HG02852 (cell line): ENCODE measurements around the gene CTDSPL.

Source experiments
- ATAC-seq: cut with Tn5 transposase; IDR thresholded peaks from one replicate; pipeline ENCODE4 v1.9.1; 2021; ENCODE audit warnings: mild to moderate bottlenecking, moderate library complexity; ENCODE audit not compliant: unreplicated experiment

CTDSPL gene

DNA sequence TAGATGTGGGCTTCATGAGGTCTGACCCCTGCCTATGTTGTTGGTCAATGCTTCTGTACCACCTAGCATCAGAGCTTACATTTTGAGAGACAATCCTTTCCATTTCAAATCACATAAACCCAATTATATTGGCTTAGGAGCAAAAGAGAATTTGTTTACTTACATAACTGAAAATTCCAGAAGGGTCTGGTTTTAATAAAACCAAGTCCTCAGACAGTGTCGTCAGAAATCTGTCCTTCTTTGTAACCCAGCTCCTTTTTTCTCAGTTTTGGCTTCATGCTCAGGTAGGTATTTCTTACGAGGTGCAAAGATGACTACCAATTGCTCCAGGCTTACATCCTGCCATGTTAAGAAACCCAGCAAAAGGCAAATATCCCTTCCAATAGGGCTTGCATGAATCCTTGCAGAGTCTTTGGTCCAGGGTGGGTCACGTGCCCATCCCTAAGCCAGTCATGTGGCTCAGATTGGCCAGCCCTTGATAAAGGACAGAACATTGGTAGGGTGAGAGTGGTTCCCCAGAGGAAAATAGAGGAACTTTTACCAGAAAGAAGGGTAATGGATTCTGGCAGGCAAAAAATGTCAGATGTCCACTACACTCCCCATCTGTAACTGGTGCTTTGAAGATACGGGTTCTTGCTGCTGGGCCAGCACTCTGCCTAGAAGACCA is 78.7 kb downstream of the CTDSPL start:
- ATAC-seq = no peak

DNA sequence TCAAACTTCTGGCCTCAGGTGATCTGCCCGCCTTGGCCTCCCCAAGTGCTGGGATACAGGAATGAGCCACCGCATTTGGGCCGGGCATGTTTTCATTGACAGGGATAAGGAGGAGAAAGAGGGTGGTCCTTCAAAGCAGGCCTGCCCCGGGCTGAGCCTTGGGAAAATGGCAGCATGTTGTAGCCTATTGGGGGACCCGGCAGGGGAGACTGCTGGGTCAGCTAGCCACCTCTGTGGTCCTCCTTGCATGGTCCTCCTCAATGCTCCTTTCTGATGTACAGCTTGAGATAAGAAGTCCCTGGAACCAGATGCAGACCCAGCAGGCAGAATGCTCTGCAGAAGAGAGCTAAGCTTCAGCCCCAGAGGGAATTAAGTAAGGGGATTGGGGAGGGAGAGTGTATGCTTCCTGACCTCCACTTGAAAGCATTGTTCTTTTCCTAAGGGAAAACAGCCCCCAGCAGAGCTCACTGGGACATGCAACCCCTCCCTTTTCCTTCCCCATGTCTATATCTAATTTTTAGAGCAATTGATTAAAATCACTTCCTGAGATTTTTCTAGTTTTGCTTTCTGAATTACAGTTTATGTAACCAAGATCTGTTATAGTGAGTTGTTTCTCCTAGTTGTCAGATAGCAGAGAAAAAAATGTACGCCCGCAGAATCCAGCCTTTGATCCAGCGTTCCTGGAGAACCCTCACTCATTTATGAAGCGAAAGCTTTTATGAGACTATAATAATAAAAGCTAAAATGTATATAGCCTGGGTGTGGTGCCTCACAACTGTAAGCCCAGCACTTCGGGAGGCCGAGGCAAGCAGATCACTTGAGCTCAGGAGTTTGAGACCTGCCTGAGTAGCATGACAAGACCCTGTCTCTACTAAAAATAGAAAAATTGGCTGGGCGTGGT is 80.2 kb downstream of the CTDSPL start:
- ATAC-seq = no peak

DNA sequence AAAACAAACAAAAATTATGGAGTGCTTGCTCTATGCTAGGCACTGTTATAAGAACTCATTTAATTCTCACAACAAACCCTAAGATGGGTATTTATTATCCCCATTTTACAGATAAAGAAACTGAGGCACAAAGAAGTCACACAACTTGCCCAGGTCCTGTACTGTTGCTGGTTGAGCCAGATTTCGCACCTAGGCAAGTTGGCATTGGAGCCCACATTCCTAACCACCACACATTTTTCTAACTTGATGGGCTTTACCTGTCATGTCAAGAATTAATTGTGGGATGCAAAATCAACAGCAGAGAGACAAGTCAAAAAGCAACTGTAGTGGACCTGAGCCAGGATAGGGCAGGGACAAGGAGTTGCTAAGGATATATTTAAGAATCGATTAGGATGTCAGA is 81.0 kb downstream of the CTDSPL start:
- ATAC-seq = no peak

DNA sequence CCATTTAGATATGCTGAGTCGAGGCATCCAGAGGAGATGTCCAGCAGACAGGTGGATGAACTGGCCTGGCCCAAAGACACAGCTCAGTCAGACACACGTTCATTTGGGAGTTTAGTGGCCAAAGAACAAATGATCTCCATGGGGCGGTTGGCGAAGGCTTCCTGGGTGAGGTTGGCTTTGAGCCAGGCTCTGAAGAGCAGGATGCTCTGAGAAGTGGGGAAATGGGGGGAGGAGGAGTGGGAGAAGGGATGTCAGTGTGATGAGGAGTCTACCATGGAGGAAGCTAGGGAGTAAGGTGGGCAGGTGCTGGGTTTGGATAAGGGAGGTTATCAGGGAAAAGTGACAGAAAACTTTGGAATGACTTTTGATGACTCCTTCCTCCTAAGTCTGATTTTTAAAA is 81.4 kb downstream of the CTDSPL start:
- ATAC-seq = no peak

GRCh38 chr3:37943631-37944314 is 82.1 kb downstream of the CTDSPL start:
- ATAC-seq = no peak

DNA sequence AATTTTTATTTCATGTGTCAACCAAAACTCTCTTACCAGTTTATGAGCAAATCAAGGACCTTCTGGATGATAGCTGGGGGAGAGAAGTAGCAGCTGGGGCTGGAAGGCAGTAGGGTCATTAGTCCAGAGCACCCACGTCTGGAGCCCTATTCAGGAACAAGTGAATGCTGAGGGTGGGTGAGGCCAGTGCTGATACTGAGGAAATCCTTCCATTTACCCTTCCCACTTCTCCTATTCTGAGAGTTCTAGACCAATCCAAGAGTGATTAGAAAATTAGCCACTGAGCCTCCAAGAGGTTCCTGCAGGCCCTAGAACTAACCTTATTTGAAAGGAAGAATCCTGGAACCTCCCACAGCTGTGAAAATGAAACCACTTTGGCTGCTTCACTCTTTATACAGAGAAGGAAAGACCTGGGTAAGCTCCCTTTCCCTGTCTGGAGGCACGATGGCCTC is 82.7 kb downstream of the CTDSPL start:
- no peak for ATAC-seq

DNA sequence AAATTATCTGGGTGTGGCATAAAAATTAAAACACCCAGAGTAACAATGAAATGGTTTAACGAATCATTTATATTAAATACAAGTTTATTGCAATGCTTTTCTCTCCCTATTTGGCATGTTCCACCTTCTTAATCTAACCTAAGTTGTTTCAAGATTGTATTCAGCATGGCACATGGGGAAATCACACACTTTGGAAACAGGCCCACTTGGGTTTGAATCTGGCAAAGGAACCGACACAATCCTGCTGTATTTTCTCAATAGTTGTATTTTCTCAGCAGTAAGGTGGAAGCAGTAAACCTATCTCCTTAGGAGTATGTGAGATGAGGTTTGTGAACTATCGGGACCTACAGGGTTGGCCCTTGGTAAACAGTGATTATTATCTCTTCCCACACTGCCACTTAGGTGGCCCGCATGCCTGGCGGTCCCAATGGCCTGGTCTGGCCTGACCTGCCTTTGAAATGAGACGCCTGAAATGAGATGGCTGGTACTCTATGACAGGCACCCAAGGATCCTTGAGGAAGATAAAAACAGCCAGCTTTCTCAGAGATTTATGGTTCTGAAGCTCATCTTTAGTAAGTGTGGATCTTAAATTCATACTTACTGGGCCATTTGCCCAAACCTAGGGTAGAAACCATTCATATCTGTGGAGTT is 83.6 kb downstream of the CTDSPL start:
- ATAC-seq = no peak

DNA sequence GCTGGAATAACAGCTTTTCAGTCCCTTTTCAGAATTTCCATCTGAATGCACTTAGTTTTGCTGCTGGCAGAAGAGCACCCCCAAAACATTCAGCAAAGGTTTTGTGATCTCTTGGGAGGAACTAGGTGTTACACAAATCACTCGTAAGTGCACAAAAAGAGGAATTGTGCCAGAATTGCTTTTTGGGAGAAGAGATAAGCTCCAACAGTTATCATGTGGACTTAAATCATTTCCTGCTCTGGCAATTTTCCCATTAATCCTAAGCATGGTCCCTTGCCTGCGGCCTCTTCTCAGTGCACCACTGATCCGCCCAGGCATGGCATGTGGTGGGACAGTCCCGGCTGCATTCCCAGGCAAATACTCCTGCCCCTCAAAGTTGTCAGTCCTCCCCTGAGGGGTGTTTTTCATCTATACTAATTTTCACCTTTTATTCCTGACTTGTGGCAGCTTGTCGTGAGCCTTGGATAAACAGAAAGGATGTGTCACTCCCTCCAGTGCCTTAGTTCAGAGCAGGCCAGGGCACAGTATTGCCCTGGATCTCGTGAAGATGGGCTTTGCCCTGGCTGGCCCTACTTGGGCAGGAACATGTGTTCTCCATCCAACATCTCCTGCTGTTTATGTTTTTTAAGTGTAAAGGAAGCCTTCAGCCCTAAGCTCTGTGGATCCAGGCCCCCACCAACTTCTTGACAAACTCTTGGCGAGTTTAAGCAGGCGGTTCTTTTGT is 84.3 kb downstream of the CTDSPL start:
- no peak for ATAC-seq

DNA sequence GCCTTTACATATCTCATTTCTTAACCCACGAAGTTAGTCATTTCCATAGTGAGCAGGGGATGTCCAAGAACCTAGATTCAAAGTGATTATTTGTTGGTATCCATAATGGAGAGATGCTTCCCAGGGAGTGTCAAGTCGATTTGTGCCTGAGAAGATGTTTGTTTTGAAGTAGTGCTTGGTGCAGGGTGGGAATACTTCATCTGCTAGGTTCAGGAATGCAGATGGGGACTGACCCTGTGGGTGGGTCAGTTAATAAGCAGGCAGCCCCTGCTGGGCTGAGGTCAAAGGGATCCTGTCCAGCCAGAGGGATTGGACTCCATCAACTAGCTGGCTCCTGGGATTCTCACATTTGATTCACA is 84.8 kb downstream of the CTDSPL start:
- ATAC-seq = no peak

DNA sequence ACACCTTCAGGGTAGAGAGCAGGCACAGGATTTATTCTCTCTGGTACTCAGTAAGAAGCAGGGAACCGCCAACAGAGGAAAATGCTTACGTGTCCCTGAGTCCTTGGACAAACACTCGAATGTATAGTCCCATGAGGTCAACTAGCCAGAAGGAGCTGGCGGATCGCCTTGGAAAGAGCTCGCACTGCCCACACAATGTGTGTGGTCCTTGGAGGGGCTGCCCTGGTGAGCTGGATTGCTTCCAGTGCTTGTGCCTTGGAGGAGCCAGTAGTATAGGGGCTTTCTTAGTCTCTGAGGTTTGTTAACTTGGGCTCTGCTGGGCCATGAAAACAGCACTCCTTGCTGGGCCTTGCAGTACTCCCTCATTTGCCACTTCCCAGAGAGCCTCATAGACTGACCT is 88.2 kb downstream of the CTDSPL start:
- no peak for ATAC-seq

DNA sequence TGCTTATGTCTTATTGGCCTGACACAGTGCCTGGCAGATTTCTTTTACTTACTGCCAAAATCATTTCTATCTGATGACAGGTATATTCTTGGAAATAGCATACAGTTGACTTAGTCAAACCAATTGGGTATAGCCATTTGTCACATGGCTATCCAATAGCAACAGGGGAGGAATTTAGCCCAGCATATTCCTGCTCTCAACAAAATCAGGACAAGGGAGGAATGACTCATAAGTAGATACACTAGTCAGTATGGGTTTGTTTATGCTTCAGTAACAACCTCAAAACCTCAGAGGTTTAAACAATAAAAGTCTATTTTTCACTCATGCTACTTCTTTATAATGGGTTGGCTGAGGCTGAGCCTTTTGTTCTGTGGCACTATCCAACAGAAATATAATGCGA is 90.9 kb downstream of the CTDSPL start:
- ATAC-seq = no peak

GRCh38 chr3:37953226-37953625 is 91.5 kb downstream of the CTDSPL start:
- no peak for ATAC-seq

DNA sequence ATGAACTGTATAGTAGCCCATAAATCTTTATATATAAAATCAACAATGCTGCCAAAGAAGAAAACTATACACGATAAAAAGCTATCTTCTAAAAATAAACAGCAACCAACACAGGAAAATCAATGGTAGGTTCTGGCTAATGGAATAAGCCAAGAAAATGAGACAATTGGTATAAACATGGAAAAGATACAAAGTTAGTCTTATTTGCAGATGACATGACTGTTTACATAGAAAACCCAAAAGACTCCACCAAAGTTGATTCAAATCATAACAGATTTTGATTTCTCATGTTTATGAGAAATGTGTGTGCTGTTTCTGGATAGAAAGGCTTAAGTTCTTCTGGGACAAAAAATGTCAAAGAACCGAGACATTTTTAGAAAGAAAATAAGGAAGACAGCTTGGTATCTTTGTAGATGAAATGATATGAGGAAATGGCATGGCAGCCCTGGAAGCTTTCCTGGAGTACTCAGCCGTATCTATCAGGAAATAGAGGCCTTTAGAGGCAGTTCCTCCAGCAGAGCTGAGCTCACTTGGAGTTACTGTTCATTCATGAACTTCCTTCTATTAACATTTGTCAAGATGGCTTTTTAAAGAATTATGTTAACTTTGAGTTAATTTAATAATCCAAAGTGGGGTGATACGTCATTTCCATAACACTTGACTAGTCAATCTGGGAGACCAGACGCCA is 92.2 kb downstream of the CTDSPL start:
- no peak for ATAC-seq

- no peak for ATAC-seq
These were observed 93.2 kb downstream of the CTDSPL start for GRCh38 chr3:37954881-37955280.

DNA sequence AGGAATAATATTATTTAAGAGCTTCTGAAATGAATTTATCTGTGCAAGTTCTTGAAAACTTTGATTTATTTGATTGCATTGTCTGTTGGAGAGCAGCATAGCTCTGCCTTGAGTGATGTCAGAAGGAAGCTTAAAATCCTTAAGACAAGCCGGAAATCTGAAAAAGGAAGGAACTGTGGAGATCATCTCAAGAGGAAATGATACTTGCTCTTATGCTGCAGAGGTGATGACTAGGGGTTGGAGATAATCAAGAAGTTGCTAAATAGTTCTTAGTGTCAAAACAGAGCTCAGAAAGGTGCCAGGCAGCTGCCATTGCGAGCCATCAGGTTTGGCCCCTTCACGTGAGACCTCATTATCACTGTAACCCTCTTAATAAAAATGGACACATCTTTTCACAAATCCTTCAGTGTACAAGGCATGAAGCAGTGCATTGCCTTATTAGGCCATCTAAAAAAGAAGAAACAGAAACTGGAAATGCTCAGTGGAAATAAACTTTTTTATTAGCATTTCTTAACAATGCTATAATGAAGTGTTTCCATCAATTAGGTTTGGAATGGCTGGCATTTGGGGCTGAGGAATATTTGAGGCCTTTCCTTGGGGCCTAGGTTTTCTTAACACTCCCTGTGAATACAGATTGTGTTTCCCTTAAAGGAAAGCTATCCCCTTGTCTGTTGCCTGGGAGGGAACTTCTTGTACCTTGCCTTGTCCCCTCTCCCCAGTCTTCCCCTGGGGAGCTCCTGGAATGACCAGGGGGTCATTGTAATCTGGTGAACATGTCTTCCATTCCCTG is 94.4 kb downstream of the CTDSPL start:
- ATAC-seq = no peak

- no peak for ATAC-seq
These were observed 95.3 kb downstream of the CTDSPL start for GRCh38 chr3:37956723-37957538.

DNA sequence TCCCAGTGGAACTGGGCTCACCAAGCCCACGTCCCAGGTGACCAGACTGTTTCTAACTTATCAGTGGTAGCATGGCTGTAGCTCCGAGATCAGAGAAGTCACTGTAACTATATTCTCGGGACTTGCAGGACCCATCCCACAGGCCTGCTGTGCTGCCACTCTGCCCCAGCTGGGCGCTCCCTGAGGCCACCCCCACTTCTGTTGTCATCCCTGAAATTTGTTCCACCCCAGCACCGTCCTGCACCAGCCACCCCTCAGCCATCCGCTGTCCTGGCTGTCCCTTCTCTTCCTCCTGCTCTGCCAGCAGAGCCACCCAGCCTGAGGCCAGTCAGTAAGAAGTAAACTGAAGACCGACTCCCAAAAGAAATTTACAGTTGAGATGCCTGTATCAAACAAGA is 95.9 kb downstream of the CTDSPL start:
- no peak for ATAC-seq

DNA sequence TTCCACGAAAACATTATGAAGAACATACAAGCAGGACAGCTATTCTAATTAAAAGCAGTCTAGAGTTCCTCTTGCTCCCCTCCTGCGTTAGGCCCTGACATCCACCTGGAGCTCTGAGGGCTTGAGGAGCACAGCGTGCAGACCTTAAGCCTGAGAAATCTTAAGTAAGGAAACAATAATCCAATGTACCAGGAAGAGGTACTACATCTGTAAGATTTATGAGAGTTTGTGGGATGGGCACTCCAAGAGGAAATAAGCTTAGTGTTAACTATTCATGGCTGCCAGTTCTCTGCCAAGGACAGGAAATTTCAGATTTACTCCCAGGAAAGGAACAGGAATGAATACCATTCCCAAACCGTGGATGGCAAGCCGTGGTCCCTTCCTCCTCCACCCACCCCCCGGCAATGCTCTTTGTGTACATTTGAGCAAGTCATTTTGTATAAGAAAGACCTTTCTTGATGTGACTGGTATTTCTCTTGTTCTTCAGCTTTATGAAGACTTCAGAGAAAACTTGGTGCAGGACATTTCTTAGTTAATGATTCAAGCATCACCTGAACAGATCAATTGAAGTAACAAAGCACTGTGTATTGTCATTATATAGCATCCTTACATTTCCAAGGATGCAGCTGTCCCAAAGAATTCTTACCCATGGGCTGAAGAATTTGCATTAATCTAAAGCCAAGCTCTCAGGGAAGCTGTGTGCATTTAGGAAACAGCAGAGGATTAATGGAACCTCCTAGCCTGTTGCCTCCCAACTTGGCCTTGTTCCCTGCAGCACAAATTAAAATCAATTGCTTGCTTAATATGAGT is 100.1 kb downstream of the CTDSPL start:
- ATAC-seq = no peak
